Brain microvascular endothelial cell (primary cell): ENCODE data around the gene CREG1.
"Not testable (repeated sequence)": the region's sequence is repeated elsewhere in the genome, so short reads cannot be mapped to it uniquely, and the experiment has no call there.

Source experiments
- DNase-seq: peaks from one replicate; pipeline ENCODE4 v3.0.0-alpha.2; 2020
- H3K27ac ChIP-seq: fragments of 250-450 bp; sonication (Bioruptor Pico); 2 replicates; pipeline ENCODE4 v1.5.1; 2020; ENCODE audit warnings: mild to moderate bottlenecking, moderate library complexity
- H3K27me3 ChIP-seq: fragments of 250-450 bp; sonication (Bioruptor Pico); replicated peaks from 2 replicates; pipeline ENCODE4 v1.5.1; 2020; ENCODE audit warnings: mild to moderate bottlenecking
- H3K36me3 ChIP-seq: fragments of 250-450 bp; sonication (Bioruptor Pico); replicated peaks from 2 replicates; pipeline ENCODE4 v1.5.1; 2020; ENCODE audit warnings: mild to moderate bottlenecking
- H3K4me3 ChIP-seq: 2 replicates; pipeline ENCODE4 v1.5.1; 2011; ENCODE audit warnings: low read depth, mild to moderate bottlenecking, control low read depth, low read length, moderate library complexity
- in situ Hi-C: cut with HindIII; loops from 2 replicates; pipeline ENCODE4 v1.10.0; 2017; ENCODE audit warnings: low sequenced_read_pairs, low pct_ligation_motif_present
- TF ChIP-seq, protein P1 (sequence below): IDR thresholded peaks from 2 replicates; pipeline ENCODE4 v1.5.1; 2011; ENCODE audit warnings: low read depth, mild to moderate bottlenecking, moderate library complexity, low read length, control low read depth, inconsistent platforms; ENCODE audit errors: missing control alignments

Gene CREG1

DNA sequence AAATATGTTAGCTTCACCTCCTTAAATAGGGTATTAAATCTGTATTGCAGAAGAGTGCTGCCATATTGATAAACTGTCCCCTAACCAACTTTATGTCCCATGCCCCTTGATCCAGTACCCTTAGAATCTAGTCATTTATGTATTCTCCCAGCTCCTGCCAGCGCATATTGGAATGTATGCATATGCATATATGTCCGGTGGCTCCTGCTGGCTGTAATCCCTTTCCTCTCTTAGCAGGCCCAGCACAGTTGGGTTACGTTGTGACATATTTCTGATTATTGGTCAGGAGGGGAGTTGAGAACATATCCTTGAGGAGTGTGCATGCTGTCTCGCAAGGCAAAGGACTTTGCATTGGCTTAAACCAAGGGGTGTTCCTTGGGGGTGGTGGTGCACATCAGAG is 29.2 kb upstream of the CREG1 start:
- DNase-seq: no peak
- Histone ChIP-seq H3K4me3 (no peak overlapping the region), H3K27me3 (no peaks in the 10 kb centered on the region), H3K27ac (no peak overlapping the region), H3K36me3 (no peaks in the 10 kb centered on the region)
- TF ChIP-seq, protein P1, sequence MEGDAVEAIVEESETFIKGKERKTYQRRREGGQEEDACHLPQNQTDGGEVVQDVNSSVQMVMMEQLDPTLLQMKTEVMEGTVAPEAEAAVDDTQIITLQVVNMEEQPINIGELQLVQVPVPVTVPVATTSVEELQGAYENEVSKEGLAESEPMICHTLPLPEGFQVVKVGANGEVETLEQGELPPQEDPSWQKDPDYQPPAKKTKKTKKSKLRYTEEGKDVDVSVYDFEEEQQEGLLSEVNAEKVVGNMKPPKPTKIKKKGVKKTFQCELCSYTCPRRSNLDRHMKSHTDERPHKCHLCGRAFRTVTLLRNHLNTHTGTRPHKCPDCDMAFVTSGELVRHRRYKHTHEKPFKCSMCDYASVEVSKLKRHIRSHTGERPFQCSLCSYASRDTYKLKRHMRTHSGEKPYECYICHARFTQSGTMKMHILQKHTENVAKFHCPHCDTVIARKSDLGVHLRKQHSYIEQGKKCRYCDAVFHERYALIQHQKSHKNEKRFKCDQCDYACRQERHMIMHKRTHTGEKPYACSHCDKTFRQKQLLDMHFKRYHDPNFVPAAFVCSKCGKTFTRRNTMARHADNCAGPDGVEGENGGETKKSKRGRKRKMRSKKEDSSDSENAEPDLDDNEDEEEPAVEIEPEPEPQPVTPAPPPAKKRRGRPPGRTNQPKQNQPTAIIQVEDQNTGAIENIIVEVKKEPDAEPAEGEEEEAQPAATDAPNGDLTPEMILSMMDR: no peak
- in situ Hi-C loops: no loop called here

DNA sequence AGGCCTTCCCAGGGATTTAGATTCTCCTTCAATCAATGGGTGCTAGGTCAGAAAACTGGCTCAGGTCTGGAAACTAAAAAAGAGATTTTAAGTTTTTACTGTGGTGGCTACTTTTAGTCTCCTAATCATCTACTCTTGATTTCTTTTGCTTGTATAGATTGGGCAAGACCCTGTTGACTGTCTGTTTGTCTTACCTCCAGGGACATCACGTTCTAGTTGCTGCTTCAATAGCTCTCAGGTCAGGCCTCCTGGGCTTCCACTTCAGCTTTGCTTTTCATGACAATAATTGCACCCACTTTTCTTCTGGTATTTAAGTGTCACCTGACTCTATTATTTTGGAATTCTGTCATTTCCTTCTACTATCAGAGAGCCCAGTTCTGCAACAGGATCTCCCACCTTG is 28.5 kb upstream of the CREG1 start:
- DNase-seq: no peak
- no peak overlapping the region for H3K4me3 ChIP-seq
- in situ Hi-C loops: no loop called here
- no peak overlapping the region for H3K27ac ChIP-seq
- H3K27me3 ChIP-seq: no peaks in the 10 kb centered on the region
- no peaks in the 10 kb centered on the region for H3K36me3 ChIP-seq
- TF ChIP-seq, protein P1: no peak

DNA sequence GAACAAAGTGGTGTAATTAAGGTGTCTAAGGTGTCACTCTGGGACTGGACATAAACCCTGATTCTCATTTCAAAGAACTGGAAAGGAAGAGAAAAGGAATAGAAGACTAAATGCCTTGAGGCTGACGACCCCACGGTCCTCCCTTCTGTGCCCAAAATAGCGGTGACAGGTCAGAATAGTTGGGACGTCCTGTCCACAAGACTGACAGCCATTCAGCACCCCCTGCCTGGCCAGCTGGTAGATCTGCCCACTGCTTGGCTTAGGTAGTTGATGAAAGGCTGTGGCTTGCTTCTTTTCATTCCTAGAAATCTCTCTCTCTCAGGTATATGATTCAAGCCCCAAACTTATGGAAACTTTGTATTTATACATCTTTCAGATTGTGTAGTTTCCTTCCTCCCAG is 26.4 kb upstream of the CREG1 start:
- H3K4me3 ChIP-seq: no peak overlapping the region
- H3K27me3 ChIP-seq: no peaks in the 10 kb centered on the region
- DNase-seq: no peak
- no peak overlapping the region for H3K27ac ChIP-seq
- TF ChIP-seq, protein P1: no peak
- no peaks in the 10 kb centered on the region for H3K36me3 ChIP-seq
- in situ Hi-C loops: no loop called here

DNA sequence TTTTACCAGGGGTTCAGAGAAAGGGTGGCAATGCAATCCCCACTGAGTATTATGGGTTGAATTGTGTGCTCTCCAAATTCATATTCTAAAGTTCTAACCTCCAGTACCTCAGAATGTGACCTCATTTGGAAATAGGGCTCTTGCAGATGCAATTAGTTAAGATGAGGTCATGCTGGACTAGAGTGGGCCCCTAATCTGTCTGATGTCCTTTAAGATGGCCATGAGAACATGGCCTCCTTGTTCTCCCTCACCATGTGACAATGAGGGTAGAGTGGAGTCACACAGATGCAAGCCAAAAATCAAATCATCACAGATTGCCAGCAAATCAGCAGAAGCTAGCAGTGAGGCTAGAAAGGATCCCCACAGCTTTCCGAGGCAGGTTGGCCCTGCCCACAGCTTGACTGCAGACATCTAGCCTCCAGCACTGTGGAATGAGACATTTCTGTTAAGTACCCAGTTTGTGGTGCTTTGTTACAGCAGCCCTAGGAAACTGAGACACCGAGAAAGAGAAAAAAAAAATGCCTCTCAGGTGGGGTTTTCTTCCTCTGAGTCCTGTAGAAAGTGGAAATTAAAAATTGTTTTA is 25.5 kb upstream of the CREG1 start:
- no peak for DNase-seq
- H3K27me3 ChIP-seq: no peaks in the 10 kb centered on the region
- H3K27ac ChIP-seq: no peak overlapping the region
- TF ChIP-seq, protein P1: no peak
- H3K36me3 ChIP-seq: no peaks in the 10 kb centered on the region
- in situ Hi-C loops: no loop called here
- H3K4me3 ChIP-seq: no peak overlapping the region

DNA sequence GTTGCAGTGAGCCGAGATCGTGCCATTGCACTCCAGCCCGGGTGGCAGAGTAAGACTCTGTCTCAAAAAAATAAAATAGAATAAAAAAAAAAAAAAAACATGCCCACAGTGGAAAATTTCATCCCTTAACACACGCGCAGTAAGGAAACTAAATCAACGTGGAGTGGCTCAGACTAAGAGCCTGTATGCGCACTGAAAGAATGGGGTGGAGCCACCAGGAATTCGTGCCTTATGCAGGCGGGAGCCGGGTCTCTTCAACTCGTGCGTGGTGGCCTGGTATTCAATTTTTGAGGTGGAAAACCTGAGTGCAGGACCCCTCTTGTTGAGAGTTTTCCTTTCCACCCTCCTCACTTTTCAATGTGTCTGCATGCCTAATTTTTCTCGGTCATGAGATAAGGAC is 22.1 kb upstream of the CREG1 start:
- in situ Hi-C loops: no loop called here
- no peak for DNase-seq
- Histone ChIP-seq H3K4me3 (no peak overlapping the region), H3K27me3 (no peaks in the 10 kb centered on the region), H3K27ac (no peak overlapping the region), H3K36me3 (no peaks in the 10 kb centered on the region)
- TF ChIP-seq, protein P1: no peak

DNA sequence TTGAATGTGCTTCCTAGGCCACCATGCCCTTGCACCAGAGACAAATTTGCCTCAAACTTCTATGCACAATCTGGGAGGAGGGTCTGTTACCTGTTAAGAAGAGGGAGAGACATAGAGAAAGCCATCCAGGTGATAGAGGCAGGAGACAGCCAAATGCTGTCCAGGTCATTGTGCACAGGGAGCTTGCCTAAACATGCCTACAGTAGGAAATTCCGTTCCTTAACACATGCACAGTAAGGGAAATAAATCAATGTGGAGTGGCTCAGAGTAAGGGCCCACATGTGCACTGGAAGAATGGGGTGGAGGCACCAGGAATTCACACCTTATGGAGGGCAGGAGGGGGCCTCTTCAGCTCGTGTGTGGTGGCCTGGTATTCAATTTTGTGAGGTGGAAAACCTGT is 19.5 kb upstream of the CREG1 start:
- in situ Hi-C loops: no loop called here
- Histone ChIP-seq H3K36me3 (no peaks in the 10 kb centered on the region), H3K27ac (no peak overlapping the region), H3K27me3 (no peaks in the 10 kb centered on the region), H3K4me3 (no peak overlapping the region)
- no peak for DNase-seq
- TF ChIP-seq, protein P1: no peak

DNA sequence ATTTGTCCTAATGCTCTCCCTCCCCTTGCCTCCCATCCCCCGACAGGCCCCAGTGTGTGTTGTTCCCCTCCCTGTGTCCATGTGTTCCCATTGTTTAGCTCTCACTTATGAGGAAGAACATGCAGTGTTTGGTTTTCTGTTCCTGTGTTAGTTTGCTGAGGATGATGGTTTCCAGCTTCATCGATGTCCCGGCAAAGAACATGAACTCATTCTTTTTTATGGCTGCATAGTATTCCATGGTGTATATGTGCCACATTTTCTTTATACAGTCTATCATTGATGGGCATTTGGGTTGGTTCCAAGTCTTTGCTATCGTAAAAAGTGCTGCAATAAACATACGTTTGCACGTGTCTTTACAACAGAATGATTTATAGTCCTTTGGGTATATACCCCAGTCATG is 17.1 kb upstream of the CREG1 start:
- H3K27me3 ChIP-seq, in situ Hi-C loops, H3K27ac ChIP-seq, H3K36me3 ChIP-seq, DNase-seq, H3K4me3 ChIP-seq: not testable (repeated sequence)
